Mesodermal cell (in vitro differentiated cells): ENCODE measurements around the gene CNPY4.
"Not testable (repeated sequence)": the region's sequence is repeated elsewhere in the genome, so short reads cannot be mapped to it uniquely, and the experiment has no call there.

Experiments
- H3K27ac ChIP-seq: 2 replicates; pipeline ENCODE4 v1.7.0; 2013; ENCODE audit warnings: mild to moderate bottlenecking, low read depth, low read length, moderate library complexity; ENCODE audit not compliant: severe bottlenecking
- H3K36me3 ChIP-seq: 2 replicates; pipeline ENCODE4 v1.7.1; 2013; ENCODE audit warnings: mild to moderate bottlenecking, low read length, moderate library complexity; ENCODE audit not compliant: control insufficient read depth, insufficient read depth
- H3K4me1 ChIP-seq: one replicate; pipeline ENCODE4 v1.7.1; 2013; ENCODE audit warnings: mild to moderate bottlenecking, low read length; ENCODE audit not compliant: insufficient read depth, control insufficient read depth, poor library complexity, severe bottlenecking
- H3K4me3 ChIP-seq: 2 replicates; pipeline ENCODE4 v1.7.0; 2013; ENCODE audit warnings: low read length, control low read depth, mild to moderate bottlenecking; ENCODE audit not compliant: insufficient read depth, poor library complexity, severe bottlenecking; ENCODE audit errors: extremely low read depth
- H3K9me3 ChIP-seq: 2 replicates; pipeline ENCODE4 v1.7.1; 2013; ENCODE audit warnings: mild to moderate bottlenecking, low read length, moderate library complexity; ENCODE audit not compliant: control insufficient read depth
- WGBS, 2 experiments: methylation state at CpG; one replicate each; pipeline ENCODE4 v1.1.5; 2013; ENCODE audit warnings: missing lambda C conversion rate in 2 of 2; ENCODE audit not compliant: insufficient coverage in 2 of 2; 5-methylcytosine and 5-hydroxymethylcytosine counted together

CNPY4 gene

GRCh38 chr7:100130608-100131453, 11.4 kb downstream of the CNPY4 start:
- no peak overlapping the region for H3K27ac ChIP-seq
- H3K4me1 ChIP-seq, result peaks cover 4% of the 10 kb centered on the region
- no peak overlapping the region for H3K4me3 ChIP-seq
- H3K9me3 ChIP-seq, result no peaks in the 10 kb centered on the region
- no peaks in the 10 kb centered on the region for H3K36me3 ChIP-seq
- WGBS, 2 experiments, result 17% methylated on average over 23 to 24 of the region's 24 CpGs

GRCh38 chr7:100132126-100132525, 12.7 kb downstream of the CNPY4 start:
- WGBS, 2 experiments, result 81 to 83% methylated on average over 2 to 5 of the region's 7 CpGs
- no peaks in the 10 kb centered on the region for H3K9me3 ChIP-seq
- H3K27ac ChIP-seq, result no peak overlapping the region
- peaks cover 4% of the 10 kb centered on the region for H3K4me1 ChIP-seq
- no peaks in the 10 kb centered on the region for H3K36me3 ChIP-seq
- no peak overlapping the region for H3K4me3 ChIP-seq

- 31 to 42% methylated on average over 1 to 2 of the region's 3 CpGs for WGBS, 2 experiments
- H3K27ac ChIP-seq, result peak overlapping the region; percentile 53
- no peak overlapping the region for H3K4me3 ChIP-seq
- peaks cover 4% of the 10 kb centered on the region for H3K4me1 ChIP-seq
- H3K9me3 ChIP-seq, result no peaks in the 10 kb centered on the region
- no peaks in the 10 kb centered on the region for H3K36me3 ChIP-seq
These were observed 13.3 kb downstream of the CNPY4 start for GRCh38 chr7:100132697-100133151.

- Histone ChIP-seq H3K9me3 (no peaks in the 10 kb centered on the region), H3K4me3 (no peak overlapping the region), H3K4me1 (no peaks in the 10 kb centered on the region), H3K36me3 (no peaks in the 10 kb centered on the region), H3K27ac (no peak overlapping the region)
- 90 to 93% methylated on average over 12 to 13 of the region's 13 CpGs for WGBS, 2 experiments
These were observed 18.7 kb downstream of the CNPY4 start for GRCh38 chr7:100137851-100138760.

- 100% methylated on average over 1 of the region's 3 CpGs for WGBS, 2 experiments
- H3K4me3 ChIP-seq, result no peak overlapping the region
- H3K9me3 ChIP-seq, result no peaks in the 10 kb centered on the region
- no peaks in the 10 kb centered on the region for H3K4me1 ChIP-seq
- no peaks in the 10 kb centered on the region for H3K36me3 ChIP-seq
- no peak overlapping the region for H3K27ac ChIP-seq
These were observed 22.1 kb downstream of the CNPY4 start for GRCh38 chr7:100141555-100141949.

- Histone ChIP-seq H3K27ac (no peak overlapping the region), H3K4me3 (no peak overlapping the region), H3K4me1 (no peaks in the 10 kb centered on the region), H3K9me3 (no peaks in the 10 kb centered on the region), H3K36me3 (no peaks in the 10 kb centered on the region)
- WGBS, 2 experiments, result 90 to 98% methylated on average over 3 of the region's 3 CpGs
These were observed 23.0 kb downstream of the CNPY4 start for GRCh38 chr7:100142461-100142860.

GRCh38 chr7:100146350-100146749, 26.9 kb downstream of the CNPY4 start:
- H3K4me3 ChIP-seq, H3K4me1 ChIP-seq, H3K36me3 ChIP-seq, H3K27ac ChIP-seq, H3K9me3 ChIP-seq: not testable (repeated sequence)
- 95% methylated on average over 3 of the region's 4 CpGs; no CpG with 5 or more reads in 1 of the 2 experiments for WGBS, 2 experiments

- Histone ChIP-seq H3K27ac (no peak overlapping the region), H3K9me3 (no peaks in the 10 kb centered on the region), H3K4me1 (peaks cover 3% of the 10 kb centered on the region), H3K36me3 (peaks cover 7% of the 10 kb centered on the region), H3K4me3 (no peak overlapping the region)
- WGBS, 2 experiments, result no CpG with 5 or more reads among the region's 2 CpGs
These were observed 27.8 kb downstream of the CNPY4 start for GRCh38 chr7:100147278-100147677.

- no peaks in the 10 kb centered on the region for H3K9me3 ChIP-seq
- H3K4me1 ChIP-seq, result peaks cover 3% of the 10 kb centered on the region
- H3K4me3 ChIP-seq, result peak overlapping the region; percentile 92
- H3K27ac ChIP-seq, result peak overlapping the region; percentile 53
- peaks cover 15% of the 10 kb centered on the region for H3K36me3 ChIP-seq
- 81 to 96% methylated on average over 10 to 13 of the region's 14 CpGs for WGBS, 2 experiments
These were observed 28.8 kb downstream of the CNPY4 start for GRCh38 chr7:100148225-100148558.

GRCh38 chr7:100148559-100149328, 29.3 kb downstream of the CNPY4 start, which contains the start of gene LAMTOR4:
Gene LAMTOR4 (plus strand): TSS chr7:100148918. CDS start chr7:100148973, 55 bp downstream.
- Histone ChIP-seq H3K9me3 (no peaks in the 10 kb centered on the region), H3K36me3 (peaks cover 20% of the 10 kb centered on the region), H3K4me1 (peaks cover 3% of the 10 kb centered on the region), H3K27ac (peak within 1 kb of the TSS; percentile 53), H3K4me3 (peak within 1 kb of the TSS; percentile 92)
- WGBS, 2 experiments, result 1% methylated on average over 18 to 27 of the region's 46 CpGs
